NCI-H2227 treated with DMSO at 0.1 percent for 48 hours (cell line): ENCODE measurements around the gene LOXL3.

Experiments
- DNase-seq: peaks from one replicate; lab custom pipeline; 2025; lab: John Stamatoyannopoulos, UW

LOXL3 gene

GRCh38 chr2:74528600-74529356 is 25.0 kb downstream of the LOXL3 start:
- DNase-seq: no peak

- DNase-seq: no peak
These were observed 26.0 kb downstream of the LOXL3 start for GRCh38 chr2:74527741-74528140.

- no peak for DNase-seq
These were observed 27.0 kb downstream of the LOXL3 start for GRCh38 chr2:74526649-74527230.

- DNase-seq: peak; percentile 27
These were observed 27.8 kb downstream of the LOXL3 start, which contains the start of gene DQX1 for GRCh38 chr2:74525717-74526648. DQX1 (minus strand) TSS chr2:74526231; CDS start chr2:74525729, 502 bp downstream.

- no peak for DNase-seq
These were observed 28.6 kb downstream of the LOXL3 start for GRCh38 chr2:74524955-74525716.

- no peak for DNase-seq
These were observed 29.7 kb downstream of the LOXL3 start for GRCh38 chr2:74524005-74524404.

- DNase-seq: no peak
These were observed 31.2 kb downstream of the LOXL3 start for GRCh38 chr2:74522516-74522915.

- no peak for DNase-seq
These were observed 37.1 kb downstream of the LOXL3 start for GRCh38 chr2:74516650-74517049.

- no peak for DNase-seq
These were observed 37.6 kb downstream of the LOXL3 start for GRCh38 chr2:74515981-74516633.

GRCh38 chr2:74515271-74515980 is 38.3 kb downstream of the LOXL3 start:
- no peak for DNase-seq

GRCh38 chr2:74514368-74515270 is 39.1 kb downstream of the LOXL3 start, which contains the start of gene TLX2:
TLX2 (plus strand) TSS chr2:74514450; CDS start chr2:74514807, 357 bp downstream.
- DNase-seq: peak; percentile 48

GRCh38 chr2:74513605-74514367 is 40.0 kb downstream of the LOXL3 start:
- no peak for DNase-seq

GRCh38 chr2:74512744-74513604 is 40.8 kb downstream of the LOXL3 start:
- DNase-seq: no peak

- DNase-seq: no peak
These were observed 42.4 kb downstream of the LOXL3 start for GRCh38 chr2:74511104-74511989.

- DNase-seq: no peak
These were observed 43.5 kb downstream of the LOXL3 start for GRCh38 chr2:74510272-74510671.

- peak; percentile 55 for DNase-seq
These were observed 45.7 kb downstream of the LOXL3 start for GRCh38 chr2:74507926-74508520.
